ENCODE results near the gene PPP1R3F.
A peak's percentile ranks its signal among the peaks of the same experiment; 100 is the strongest.

The PPP1R3F gene

GRCh38 chrX:49272421-49272820 is 2.8 kb downstream of the PPP1R3F start:
- Mint-ChIP-seq H3K4me3 (peak overlapping the region; percentile 78), H3K4me1 (ENCODE audit: low read depth) (peaks cover 48% of the 10 kb centered on the region), H3K27ac (peak overlapping the region; percentile 87), H3K27me3 (ENCODE audit: low read depth) (no peaks in the 10 kb centered on the region), H3K36me3 (ENCODE audit: low read depth) (peaks cover 26% of the 10 kb centered on the region), H3K9me3 (no peaks in the 10 kb centered on the region)

GRCh38 chrX:49273181-49273727 is 3.7 kb downstream of the PPP1R3F start:
- Mint-ChIP-seq H3K9me3 (no peaks in the 10 kb centered on the region), H3K36me3 (ENCODE audit: low read depth) (peaks cover 32% of the 10 kb centered on the region), H3K4me1 (ENCODE audit: low read depth) (peaks cover 49% of the 10 kb centered on the region), H3K4me3 (peak overlapping the region; percentile 78), H3K27me3 (ENCODE audit: low read depth) (no peaks in the 10 kb centered on the region), H3K27ac (peak overlapping the region; percentile 87)

GRCh38 chrX:49276207-49276606 is 6.6 kb downstream of the PPP1R3F start:
- H3K27me3 Mint-ChIP-seq (ENCODE audit: low read depth): no peaks in the 10 kb centered on the region
- peaks cover 30% of the 10 kb centered on the region for H3K36me3 Mint-ChIP-seq (ENCODE audit: low read depth)
- H3K4me1 Mint-ChIP-seq (ENCODE audit: low read depth): peaks cover 45% of the 10 kb centered on the region
- no peaks in the 10 kb centered on the region for H3K9me3 Mint-ChIP-seq
- H3K27ac Mint-ChIP-seq: no peak overlapping the region
- H3K4me3 Mint-ChIP-seq: no peak overlapping the region

- Mint-ChIP-seq H3K4me1 (ENCODE audit: low read depth) (peaks cover 44% of the 10 kb centered on the region), H3K36me3 (ENCODE audit: low read depth) (peaks cover 28% of the 10 kb centered on the region)
Measured at GRCh38 chrX:49276671-49277534, 7.3 kb downstream of the PPP1R3F start.

GRCh38 chrX:49277535-49277830 is 7.9 kb downstream of the PPP1R3F start:
- Mint-ChIP-seq H3K9me3 (no peaks in the 10 kb centered on the region), H3K4me1 (ENCODE audit: low read depth) (peaks cover 46% of the 10 kb centered on the region), H3K36me3 (ENCODE audit: low read depth) (peaks cover 33% of the 10 kb centered on the region), H3K4me3 (peak overlapping the region; percentile 37), H3K27ac (peak overlapping the region; percentile 89), H3K27me3 (ENCODE audit: low read depth) (no peaks in the 10 kb centered on the region)

More at GRCh38 chrX:49276671-49277534, 7.3 kb downstream of the PPP1R3F start:
- H3K27ac Mint-ChIP-seq: peak overlapping the region; percentile 89
- H3K9me3 Mint-ChIP-seq: no peaks in the 10 kb centered on the region
- H3K27me3 Mint-ChIP-seq (ENCODE audit: low read depth): no peaks in the 10 kb centered on the region
- peak overlapping the region; percentile 37 for H3K4me3 Mint-ChIP-seq

- Mint-ChIP-seq H3K4me3 (peak overlapping the region; percentile 37), H3K27ac (peak overlapping the region; percentile 89), H3K36me3 (ENCODE audit: low read depth) (peaks cover 36% of the 10 kb centered on the region), H3K9me3 (no peaks in the 10 kb centered on the region), H3K27me3 (ENCODE audit: low read depth) (no peaks in the 10 kb centered on the region), H3K4me1 (ENCODE audit: low read depth) (peaks cover 42% of the 10 kb centered on the region)
Measured at GRCh38 chrX:49278081-49278480, 8.5 kb downstream of the PPP1R3F start.

- Mint-ChIP-seq H3K4me1 (ENCODE audit: low read depth) (peaks cover 21% of the 10 kb centered on the region), H3K27ac (peak overlapping the region; percentile 3), H3K9me3 (no peaks in the 10 kb centered on the region), H3K4me3 (no peak overlapping the region), H3K36me3 (ENCODE audit: low read depth) (peaks cover 14% of the 10 kb centered on the region), H3K27me3 (ENCODE audit: low read depth) (no peaks in the 10 kb centered on the region)
Measured at GRCh38 chrX:49282647-49283011, 13.0 kb downstream of the PPP1R3F start.

- peaks cover 20% of the 10 kb centered on the region for H3K4me1 Mint-ChIP-seq (ENCODE audit: low read depth)
- H3K27me3 Mint-ChIP-seq (ENCODE audit: low read depth): no peaks in the 10 kb centered on the region
- peaks cover 15% of the 10 kb centered on the region for H3K36me3 Mint-ChIP-seq (ENCODE audit: low read depth)
- H3K27ac Mint-ChIP-seq: no peak overlapping the region
- H3K9me3 Mint-ChIP-seq: no peaks in the 10 kb centered on the region
- no peak overlapping the region for H3K4me3 Mint-ChIP-seq
Measured at GRCh38 chrX:49284212-49284611, 14.6 kb downstream of the PPP1R3F start.

- Mint-ChIP-seq H3K27ac (no peak overlapping the region), H3K27me3 (ENCODE audit: low read depth) (no peaks in the 10 kb centered on the region), H3K4me3 (no peak overlapping the region), H3K36me3 (ENCODE audit: low read depth) (peaks cover 12% of the 10 kb centered on the region), H3K9me3 (no peaks in the 10 kb centered on the region), H3K4me1 (ENCODE audit: low read depth) (peaks cover 21% of the 10 kb centered on the region)
Measured at GRCh38 chrX:49286136-49286535, 16.5 kb downstream of the PPP1R3F start.

- H3K4me1 Mint-ChIP-seq (ENCODE audit: low read depth): peaks cover 21% of the 10 kb centered on the region
- H3K36me3 Mint-ChIP-seq (ENCODE audit: low read depth): peaks cover 12% of the 10 kb centered on the region
- no peak overlapping the region for H3K4me3 Mint-ChIP-seq
- no peaks in the 10 kb centered on the region for H3K27me3 Mint-ChIP-seq (ENCODE audit: low read depth)
- no peaks in the 10 kb centered on the region for H3K9me3 Mint-ChIP-seq
- no peak overlapping the region for H3K27ac Mint-ChIP-seq
Measured at GRCh38 chrX:49286581-49286980, 17.0 kb downstream of the PPP1R3F start.

GRCh38 chrX:49287665-49288064 is 18.1 kb downstream of the PPP1R3F start:
- peaks cover 7% of the 10 kb centered on the region for H3K36me3 Mint-ChIP-seq (ENCODE audit: low read depth)
- H3K9me3 Mint-ChIP-seq: no peaks in the 10 kb centered on the region
- peaks cover 25% of the 10 kb centered on the region for H3K4me1 Mint-ChIP-seq (ENCODE audit: low read depth)
- peaks cover 3% of the 10 kb centered on the region for H3K27me3 Mint-ChIP-seq (ENCODE audit: low read depth)
- no peak overlapping the region for H3K27ac Mint-ChIP-seq
- H3K4me3 Mint-ChIP-seq: no peak overlapping the region

GRCh38 chrX:49290215-49290614 is 20.6 kb downstream of the PPP1R3F start:
- no peaks in the 10 kb centered on the region for H3K9me3 Mint-ChIP-seq
- peaks cover 22% of the 10 kb centered on the region for H3K4me1 Mint-ChIP-seq (ENCODE audit: low read depth)
- H3K4me3 Mint-ChIP-seq: no peak overlapping the region
- H3K27ac Mint-ChIP-seq: no peak overlapping the region
- H3K36me3 Mint-ChIP-seq (ENCODE audit: low read depth): peaks cover 6% of the 10 kb centered on the region
- H3K27me3 Mint-ChIP-seq (ENCODE audit: low read depth): peaks cover 3% of the 10 kb centered on the region

GRCh38 chrX:49291615-49292337 is 22.2 kb downstream of the PPP1R3F start:
- no peaks in the 10 kb centered on the region for H3K9me3 Mint-ChIP-seq
- no peak overlapping the region for H3K4me3 Mint-ChIP-seq
- H3K27ac Mint-ChIP-seq: peak overlapping the region; percentile 52
- peaks cover 22% of the 10 kb centered on the region for H3K4me1 Mint-ChIP-seq (ENCODE audit: low read depth)
- H3K27me3 Mint-ChIP-seq (ENCODE audit: low read depth): peaks cover 15% of the 10 kb centered on the region
- peaks cover 6% of the 10 kb centered on the region for H3K36me3 Mint-ChIP-seq (ENCODE audit: low read depth)

- peaks cover 16% of the 10 kb centered on the region for H3K4me1 Mint-ChIP-seq (ENCODE audit: low read depth)
- no peak overlapping the region for H3K4me3 Mint-ChIP-seq
- peaks cover 17% of the 10 kb centered on the region for H3K27me3 Mint-ChIP-seq (ENCODE audit: low read depth)
- H3K36me3 Mint-ChIP-seq (ENCODE audit: low read depth): peaks cover 6% of the 10 kb centered on the region
- peak overlapping the region; percentile 52 for H3K27ac Mint-ChIP-seq
- no peaks in the 10 kb centered on the region for H3K9me3 Mint-ChIP-seq
Measured at GRCh38 chrX:49292400-49293362, 23.1 kb downstream of the PPP1R3F start.
